OCI-M2 (cell line): ENCODE results near the gene P2RX2.

Source experiments
- DNase-seq: peaks from one replicate; lab custom pipeline; 2025; ENCODE audit not compliant: unreplicated experiment; lab: John Stamatoyannopoulos, UW

P2RX2 gene

GRCh38 chr12:132602572-132603239, 15.9 kb upstream of the P2RX2 start:
- DNase-seq: no peak

- DNase-seq: no peak
Observed at GRCh38 chr12:132603240-132604150, 15.1 kb upstream of the P2RX2 start.

- DNase-seq: no peak
Observed at GRCh38 chr12:132604151-132604618, 14.4 kb upstream of the P2RX2 start.

- no peak for DNase-seq
Observed at GRCh38 chr12:132604668-132605441, 13.7 kb upstream of the P2RX2 start.

- DNase-seq: no peak
Observed at GRCh38 chr12:132605892-132606291, 12.7 kb upstream of the P2RX2 start.

- DNase-seq: no peak
Observed at GRCh38 chr12:132606466-132606865, 12.1 kb upstream of the P2RX2 start.

GRCh38 chr12:132606927-132607326, 11.6 kb upstream of the P2RX2 start:
- no peak for DNase-seq

GRCh38 chr12:132608231-132609171, 10.1 kb upstream of the P2RX2 start:
- no peak for DNase-seq

- DNase-seq: no peak
Observed at GRCh38 chr12:132610051-132610759, 8.4 kb upstream of the P2RX2 start, which contains the start of gene LRCOL1. LRCOL1 (minus strand) TSS chr12:132610582; CDS start chr12:132606251, 4,331 bp downstream.

- no peak for DNase-seq
Observed at GRCh38 chr12:132610866-132611602, 7.5 kb upstream of the P2RX2 start.

- no peak for DNase-seq
Observed at GRCh38 chr12:132611620-132612019, 7.0 kb upstream of the P2RX2 start.

GRCh38 chr12:132614029-132614428, 4.5 kb upstream of the P2RX2 start:
- no peak for DNase-seq

- peak; percentile 21 for DNase-seq
Observed at GRCh38 chr12:132614861-132615578, 3.6 kb upstream of the P2RX2 start.

GRCh38 chr12:132615579-132616038, 3.0 kb upstream of the P2RX2 start:
- no peak for DNase-seq

- no peak for DNase-seq
Observed at GRCh38 chr12:132617135-132617701, 1.4 kb upstream of the P2RX2 start.

- no peak for DNase-seq
Observed at GRCh38 chr12:132617822-132618682, 524 bp upstream of the P2RX2 start.

- DNase-seq: no peak
Observed at GRCh38 chr12:132619071-132619385, 452 bp downstream of the P2RX2 start.
